Measurements from ENCODE around the gene CALHM1.

- no peak for TF ChIP-seq CTCF (IDR thresholded peaks at IDR 0.05)
- TF ChIP-seq POLR2A (IDR thresholded peaks at IDR 0.05), result no peak
Measured at GRCh38 chr10:103444478-103444877, 14.2 kb downstream of the CALHM1 start.
